KOPT-K1 (cell line): ENCODE data around the gene TMEM126A.
A peak's percentile ranks its signal among the peaks of the same experiment; 100 is the strongest.
"Not testable (repeated sequence)": the region's sequence is repeated elsewhere in the genome, so short reads cannot be mapped to it uniquely, and the experiment has no call there.

Experiments
- H3K27ac ChIP-seq: fragments of 200-600 bp; sonication (generic); 2 replicates; pipeline ENCODE4 v1.5.1; 2016; ENCODE audit warnings: antibody characterized with exemption, mild to moderate bottlenecking, low read depth, low read length; ENCODE audit not compliant: poor library complexity, severe bottlenecking
- H3K36me3 ChIP-seq: fragments of 200-600 bp; sonication (generic); 2 replicates; pipeline ENCODE4 v1.5.1; 2017; ENCODE audit warnings: antibody characterized with exemption, mild to moderate bottlenecking, low read length, moderate library complexity; ENCODE audit not compliant: insufficient read depth
- H3K9me3 ChIP-seq: fragments of 200-600 bp; sonication (generic); 2 replicates; pipeline ENCODE4 v1.5.1; 2017; ENCODE audit warnings: antibody characterized with exemption, low read length, mild to moderate bottlenecking; ENCODE audit not compliant: insufficient read depth, poor library complexity, severe bottlenecking

The TMEM126A gene

DNA sequence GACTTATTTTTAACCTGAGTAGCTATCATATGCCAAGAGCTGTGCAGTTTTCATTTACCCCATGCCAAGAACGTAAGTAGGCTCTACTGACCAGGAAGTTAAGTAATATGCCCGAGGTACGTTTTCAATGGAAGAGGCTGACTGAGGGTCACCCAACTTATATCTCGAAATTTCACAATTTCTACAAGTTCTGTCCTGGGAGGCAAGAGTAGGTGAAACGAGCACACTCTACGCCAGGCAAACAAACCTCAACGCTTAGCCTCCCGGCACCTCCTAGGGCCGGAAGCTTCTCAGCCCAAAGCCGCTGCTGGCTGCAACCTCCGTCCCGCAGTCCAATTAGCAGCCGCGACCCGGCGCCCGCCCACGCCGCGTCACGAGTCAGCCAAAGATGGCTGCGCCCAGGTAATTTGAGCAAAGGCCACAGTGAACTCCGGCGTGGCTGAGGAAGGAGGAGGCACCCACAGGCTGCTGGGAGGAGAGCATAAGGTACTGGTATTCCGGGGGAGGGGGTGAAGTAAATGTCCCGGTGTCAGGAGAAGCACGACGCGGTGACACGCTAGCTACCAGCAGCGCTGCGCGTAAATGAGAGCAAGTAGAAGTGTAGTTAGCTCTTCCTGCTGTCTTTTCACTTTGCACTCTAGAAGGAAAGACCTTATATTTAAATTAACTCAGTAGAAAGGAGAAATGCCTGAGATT lies at the start of gene TMEM126A:
TMEM126A (plus strand) TSS at position 364 of the 696 bp plus-strand sequence. CDS start 2,289 bp downstream, outside the sequence.
- H3K27ac ChIP-seq: peak within 1 kb of the TSS; percentile 67

DNA sequence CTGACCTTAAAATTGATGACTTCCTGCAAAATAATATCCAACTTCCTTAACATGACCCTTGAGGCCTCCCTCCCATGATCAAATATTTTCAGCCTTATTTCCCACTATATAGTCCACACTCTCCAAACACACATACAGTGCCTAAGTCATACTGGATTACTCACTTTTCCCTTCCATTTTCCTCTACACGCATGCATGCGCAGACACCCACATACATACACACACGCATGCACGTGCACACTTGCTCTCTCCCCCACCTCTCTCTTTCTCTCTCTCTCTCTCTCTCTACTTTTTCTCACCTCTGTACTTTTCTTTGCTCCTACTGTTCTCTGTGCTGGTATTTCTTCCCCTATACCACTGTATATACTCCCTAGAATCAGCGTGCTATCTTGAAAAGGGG lies 48.7 kb upstream of the TMEM126A start:
- H3K27ac ChIP-seq: no peak overlapping the region
- H3K36me3 ChIP-seq: no peaks in the 10 kb centered on the region
- H3K9me3 ChIP-seq: no peaks in the 10 kb centered on the region

More for the DNA sequence above, at the start of gene TMEM126A:
- H3K36me3 ChIP-seq: peaks cover 21% of the 10 kb centered on the region
- no peaks in the 10 kb centered on the region for H3K9me3 ChIP-seq

DNA sequence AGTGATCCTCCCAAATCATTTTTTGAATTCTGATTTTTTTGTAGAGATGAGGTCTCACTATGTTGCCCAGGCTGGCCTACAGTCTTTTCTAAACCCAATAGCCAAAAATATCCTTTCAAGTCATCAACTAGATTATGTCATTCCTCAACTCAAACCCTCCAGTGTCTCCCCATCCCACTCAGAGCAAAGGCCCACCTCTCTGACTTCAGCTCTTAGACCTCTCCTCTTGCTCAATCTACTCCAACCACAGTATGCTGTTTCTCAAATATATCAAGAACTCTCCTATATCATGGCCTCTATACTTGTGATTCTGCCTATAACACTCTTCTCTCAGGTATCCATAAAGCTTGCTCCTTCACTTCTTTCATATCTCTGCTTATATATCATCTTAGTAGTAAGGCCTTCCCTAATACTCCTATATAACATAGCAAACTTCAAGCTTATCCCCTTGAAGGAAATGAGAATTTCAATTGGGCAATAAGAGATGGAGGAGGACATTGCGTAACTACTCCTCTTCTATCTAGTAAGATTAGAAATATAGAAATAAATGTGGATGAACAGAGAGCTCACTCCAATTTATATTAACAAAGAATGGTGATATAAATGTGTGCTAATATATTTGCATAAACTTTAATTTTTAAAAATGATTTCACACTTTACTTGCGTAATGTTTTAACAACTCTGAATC lies 45.1 kb upstream of the TMEM126A start:
- H3K9me3 ChIP-seq: no peaks in the 10 kb centered on the region
- no peak overlapping the region for H3K27ac ChIP-seq
- no peaks in the 10 kb centered on the region for H3K36me3 ChIP-seq

DNA sequence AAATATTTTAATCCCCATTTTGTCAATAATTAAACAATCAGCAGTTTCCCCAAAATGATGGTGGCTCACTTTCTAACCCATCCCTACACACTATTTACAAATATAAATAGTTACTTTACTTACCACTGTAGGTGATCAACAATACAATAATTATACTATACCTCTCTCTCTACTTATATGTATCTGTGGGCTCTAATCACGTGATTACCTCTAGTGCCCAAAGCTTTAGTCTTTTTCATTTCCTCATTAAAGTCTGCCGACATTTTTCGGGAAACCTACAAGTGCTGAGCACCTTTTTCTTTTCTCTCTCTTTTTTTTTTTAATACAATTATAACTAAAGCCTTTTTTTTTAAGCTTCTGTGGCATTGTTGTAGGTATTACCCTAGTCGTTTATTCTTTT lies 44.5 kb upstream of the TMEM126A start:
- Histone ChIP-seq H3K36me3 (no peaks in the 10 kb centered on the region), H3K9me3 (no peaks in the 10 kb centered on the region), H3K27ac (no peak overlapping the region)

DNA sequence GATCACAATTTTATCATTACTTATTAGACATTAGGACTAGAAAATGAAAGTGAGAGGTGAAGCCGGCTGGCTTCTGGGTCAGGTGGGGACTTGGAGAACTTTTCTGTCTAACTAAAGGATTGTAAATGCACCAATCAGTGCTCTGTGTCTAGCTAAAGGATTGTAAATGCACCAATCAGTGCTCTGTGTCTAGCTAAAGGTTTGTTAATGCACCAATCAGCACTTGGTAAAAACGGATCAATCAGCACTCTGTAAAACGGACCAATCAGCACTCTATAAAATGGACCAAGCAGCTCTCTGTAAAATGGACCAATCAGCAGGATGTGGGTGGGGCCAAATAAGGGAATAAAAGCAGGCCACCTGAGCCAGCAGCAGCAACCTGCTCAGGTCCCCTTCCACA lies 41.5 kb upstream of the TMEM126A start:
- not testable (repeated sequence) for H3K9me3 ChIP-seq, H3K27ac ChIP-seq, H3K36me3 ChIP-seq

DNA sequence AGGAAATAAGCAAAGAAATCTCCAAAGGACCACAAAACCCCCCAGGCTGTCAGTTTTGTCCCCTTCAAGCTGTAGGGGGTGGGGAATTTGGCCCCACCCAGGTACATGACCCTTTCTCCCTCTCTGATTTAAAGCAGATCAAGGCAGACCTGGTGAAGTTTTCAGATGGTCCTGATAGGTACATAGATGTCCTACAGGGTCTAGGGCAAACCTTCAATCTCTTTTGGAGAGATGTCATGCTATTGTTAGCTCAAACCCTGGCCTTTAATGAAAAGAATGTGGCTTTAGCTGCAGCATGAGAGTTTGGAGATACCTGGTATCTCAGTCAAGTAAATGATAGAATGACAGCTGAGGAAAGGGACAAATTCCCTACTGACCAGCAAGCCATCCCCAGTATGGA lies 39.1 kb upstream of the TMEM126A start:
- not testable (repeated sequence) for H3K9me3 ChIP-seq, H3K36me3 ChIP-seq, H3K27ac ChIP-seq

DNA sequence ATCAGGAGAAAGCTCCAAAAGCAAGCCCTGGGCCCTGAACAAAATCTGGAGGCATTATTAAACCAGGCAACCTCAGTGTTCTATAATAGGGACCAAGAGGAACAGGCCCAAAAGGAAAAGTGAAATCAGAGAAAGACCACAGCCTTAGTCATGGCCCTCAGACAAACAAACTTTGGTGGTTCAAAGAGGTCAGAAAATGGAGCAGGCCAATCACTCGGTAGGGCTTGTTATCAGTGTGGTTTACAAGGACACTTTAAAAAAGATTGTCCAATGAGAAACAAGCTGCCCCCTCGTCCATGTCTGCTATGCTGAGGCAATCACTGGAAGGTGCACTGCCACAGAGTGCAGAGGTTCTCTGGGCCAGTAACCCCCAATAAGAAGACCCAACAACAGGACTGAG lies 38.5 kb upstream of the TMEM126A start:
- not testable (repeated sequence) for H3K36me3 ChIP-seq, H3K27ac ChIP-seq, H3K9me3 ChIP-seq

DNA sequence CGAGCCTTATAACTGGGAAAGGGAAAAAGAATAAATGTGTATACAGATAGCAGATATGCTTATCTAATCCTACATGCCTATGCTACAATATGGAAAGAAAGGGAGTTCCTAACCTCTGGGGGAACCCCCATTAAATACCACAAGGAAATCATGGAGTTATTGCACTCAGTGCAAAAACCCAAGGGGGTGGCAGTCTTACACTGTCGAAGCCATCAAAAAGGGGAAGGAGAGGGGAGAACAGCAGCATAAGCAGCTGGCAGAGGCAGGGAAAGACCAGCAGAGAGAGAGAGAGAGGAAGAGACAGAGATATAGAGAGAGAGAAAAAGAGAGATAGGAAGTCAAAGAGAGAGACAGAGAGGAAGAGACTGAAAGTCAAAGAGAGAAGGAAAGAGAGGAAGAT lies 36.1 kb upstream of the TMEM126A start:
- H3K27ac ChIP-seq, H3K9me3 ChIP-seq, H3K36me3 ChIP-seq: not testable (repeated sequence)

DNA sequence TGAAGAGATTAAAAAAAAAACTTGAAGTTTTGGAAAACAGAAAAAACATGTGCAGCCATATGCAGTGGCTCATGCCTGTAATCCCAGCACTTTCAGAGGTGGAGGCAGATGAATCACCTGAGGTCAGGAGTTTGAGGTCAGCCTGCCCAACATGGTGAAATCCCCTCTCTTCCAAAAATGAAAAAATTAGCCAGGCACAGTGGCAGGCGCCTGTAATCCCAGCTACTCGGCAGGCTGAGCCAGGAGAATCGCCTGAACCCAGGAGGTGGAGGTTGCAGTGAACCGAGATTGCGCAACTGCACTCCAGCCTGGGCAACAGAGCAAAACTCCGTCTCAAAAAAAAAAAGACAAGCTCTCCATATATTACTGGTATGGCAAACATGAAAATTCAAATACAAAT lies 28.3 kb upstream of the TMEM126A start:
- H3K36me3 ChIP-seq: no peaks in the 10 kb centered on the region
- no peak overlapping the region for H3K27ac ChIP-seq
- H3K9me3 ChIP-seq: no peaks in the 10 kb centered on the region

DNA sequence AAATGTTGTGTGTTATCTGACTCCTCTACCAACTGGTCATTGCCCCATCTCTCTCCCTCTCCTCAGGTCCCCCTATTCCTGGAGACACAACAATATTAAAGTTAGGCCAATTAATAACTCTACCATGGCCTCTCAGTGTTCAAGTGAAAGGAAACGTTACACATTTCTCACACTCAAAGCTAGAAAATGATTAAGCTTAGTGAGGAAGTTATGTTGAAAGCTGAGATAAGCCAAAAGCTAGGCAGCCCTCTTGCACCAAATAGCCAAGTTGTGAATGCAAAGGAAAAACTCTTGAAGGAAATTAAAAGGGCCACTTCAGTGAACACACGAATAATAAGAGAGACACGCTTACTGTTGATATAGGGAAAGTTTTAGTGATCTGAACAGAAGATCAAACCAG lies 27.5 kb upstream of the TMEM126A start:
- H3K36me3 ChIP-seq: no peaks in the 10 kb centered on the region
- no peaks in the 10 kb centered on the region for H3K9me3 ChIP-seq
- no peak overlapping the region for H3K27ac ChIP-seq

DNA sequence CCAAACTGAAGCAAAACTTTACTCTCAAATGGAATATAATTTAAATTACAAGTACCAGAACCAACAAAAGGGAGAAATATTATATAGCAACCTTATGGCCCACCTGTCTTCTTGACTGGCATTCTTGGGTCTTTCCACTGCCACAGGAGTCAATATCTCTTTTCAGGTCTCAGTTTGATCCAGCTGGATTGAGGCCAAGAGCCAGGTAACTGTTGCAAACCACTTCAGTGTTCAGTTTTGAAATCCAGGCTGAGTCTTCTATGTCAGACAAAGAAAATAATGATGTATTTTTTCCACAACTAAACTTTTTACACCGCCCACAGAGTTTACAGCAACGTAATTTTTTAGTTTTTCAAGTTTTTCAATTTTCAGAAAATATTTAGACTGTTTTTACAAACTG lies 21.3 kb upstream of the TMEM126A start:
- Histone ChIP-seq H3K36me3 (peaks cover 6% of the 10 kb centered on the region), H3K27ac (no peak overlapping the region), H3K9me3 (no peaks in the 10 kb centered on the region)

DNA sequence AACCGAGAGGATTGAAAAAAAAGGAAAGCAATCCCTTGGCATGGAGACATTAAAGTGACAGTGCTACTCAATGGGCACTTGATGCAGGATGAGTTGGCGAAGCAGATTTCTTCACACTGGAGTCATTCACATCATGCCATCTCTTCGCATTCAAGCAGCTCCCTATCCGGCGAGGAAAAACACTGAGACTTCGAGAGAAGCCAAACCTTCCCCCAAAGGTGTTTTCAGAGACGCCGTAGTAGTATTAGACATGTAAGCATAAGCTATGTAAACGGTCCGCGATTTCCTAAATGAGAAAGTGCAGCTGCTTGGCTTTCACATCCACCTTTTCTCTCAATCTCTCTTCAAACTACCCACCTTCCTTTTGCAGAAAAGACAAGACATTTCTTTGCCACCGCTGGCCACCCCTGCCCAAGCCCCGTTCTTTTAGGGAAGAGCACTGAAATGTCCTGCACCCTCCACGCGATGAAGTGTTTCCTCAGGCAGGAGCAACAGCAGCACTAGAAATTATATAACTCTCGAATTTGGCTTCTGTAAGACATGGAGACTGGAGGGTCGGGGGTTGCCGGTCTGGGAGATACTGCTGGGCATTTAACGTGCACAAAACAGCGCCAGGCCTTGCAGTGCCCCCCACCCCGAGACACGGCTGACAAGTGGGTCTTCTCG lies 20.3 kb upstream of the TMEM126A start, which contains the start of gene DLG2:
DLG2 (minus strand) TSS at position 13 of the 666 bp plus-strand sequence.
- Histone ChIP-seq H3K9me3 (no peaks in the 10 kb centered on the region), H3K27ac (peak within 1 kb of the TSS; percentile 46), H3K36me3 (peaks cover 13% of the 10 kb centered on the region)

DNA sequence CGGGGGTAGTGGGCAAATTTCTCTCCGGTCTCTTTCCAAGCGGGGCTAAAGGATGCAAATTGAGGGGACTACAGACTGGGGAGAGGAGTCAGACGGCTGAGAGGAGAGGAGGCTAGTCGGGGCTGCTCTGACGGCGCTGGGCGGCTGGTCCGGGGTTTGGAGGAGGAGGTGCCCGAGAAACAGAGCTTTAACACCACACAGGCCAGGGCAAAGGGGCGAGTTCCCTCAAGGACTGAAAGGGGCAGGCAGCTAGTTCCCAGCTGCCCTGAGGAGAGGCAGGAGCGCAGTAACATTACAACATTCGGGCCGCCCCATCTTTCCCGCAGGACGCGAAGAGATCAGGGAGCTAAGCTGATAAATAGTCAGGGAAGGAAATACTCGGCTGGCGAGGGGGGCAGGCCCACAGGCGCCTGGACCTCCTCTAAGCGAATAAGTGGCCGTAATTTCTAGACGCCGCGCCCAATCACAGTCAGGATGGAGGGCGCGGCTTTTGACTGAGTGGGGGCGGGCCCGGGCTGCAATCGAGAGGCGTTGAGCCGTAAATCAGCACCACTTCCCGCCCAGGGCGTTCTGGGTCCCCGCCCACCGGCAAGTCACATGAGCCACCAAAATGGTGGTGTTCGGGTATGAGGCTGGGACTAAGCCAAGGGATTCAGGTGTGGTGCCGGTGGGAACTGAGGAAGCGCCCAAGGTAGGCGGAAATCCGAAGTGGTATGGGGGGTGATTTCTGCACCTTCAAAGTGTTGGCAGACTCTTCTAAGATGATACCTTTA lies 19.6 kb upstream of the TMEM126A start, which contains the start of gene TMEM126B:
TMEM126B (plus strand) TSS at position 596 of the 773 bp plus-strand sequence; CDS start at position 611, 15 bp downstream.
- H3K27ac ChIP-seq: peak within 1 kb of the TSS; percentile 62
- H3K9me3 ChIP-seq: no peaks in the 10 kb centered on the region
- peaks cover 13% of the 10 kb centered on the region for H3K36me3 ChIP-seq

DNA sequence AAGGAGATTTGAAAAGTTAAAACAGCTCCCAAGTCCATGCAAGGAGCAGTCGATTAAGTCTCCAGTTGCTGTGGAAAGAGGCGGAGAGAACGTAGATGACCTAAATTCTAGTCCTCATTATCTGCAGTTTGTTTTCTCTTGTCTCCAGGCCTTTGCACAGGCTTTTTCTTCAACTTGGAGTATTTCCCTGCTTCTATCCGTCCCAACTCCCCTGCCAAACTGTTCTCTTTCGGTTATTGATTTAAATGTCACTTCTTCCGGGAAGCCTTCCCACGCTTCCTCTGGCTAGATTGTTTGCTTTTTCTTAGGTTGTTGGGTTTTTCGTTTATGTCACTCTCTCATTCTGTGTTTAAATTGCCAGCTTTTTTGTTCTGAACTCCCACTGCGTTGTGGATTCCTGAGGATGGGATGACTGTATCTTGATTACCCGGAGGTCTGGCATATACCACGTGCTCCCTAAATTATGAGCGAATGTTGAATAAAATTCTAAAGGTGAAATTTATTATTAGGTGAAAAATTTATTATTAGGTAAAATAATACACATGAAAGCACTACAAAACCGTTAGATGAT lies 18.9 kb upstream of the TMEM126A start:
- Histone ChIP-seq H3K9me3 (no peaks in the 10 kb centered on the region), H3K36me3 (peaks cover 19% of the 10 kb centered on the region), H3K27ac (peak overlapping the region; percentile 62)
